Progenitor cell of endocrine pancreas (in vitro differentiated cells): ENCODE data around the gene ACACB. TPM values are rescaled to one million over a fixed set of nuclear protein-coding genes. Genes with fewer than 3 reads are reported as not detected.
A peak's percentile ranks its signal among the peaks of the same experiment; 100 is the strongest.

Experiments used
- DNase-seq: peaks from one replicate; pipeline ENCODE4 v3.0.0; 2021; ENCODE audit warnings: low spot score; ENCODE audit not compliant: unreplicated experiment
- H3K27ac Mint-ChIP-seq: 2 replicates; pipeline ENCODE4 v1.8.0; 2021; ENCODE audit warnings: mild to moderate bottlenecking, moderate library complexity, mixed read lengths
- H3K27me3 Mint-ChIP-seq: 2 replicates; pipeline ENCODE4 v1.8.0; 2021; ENCODE audit warnings: mixed read lengths
- H3K36me3 Mint-ChIP-seq: 2 replicates; pipeline ENCODE4 v1.8.0; 2022; ENCODE audit warnings: mixed read lengths; ENCODE audit not compliant: insufficient read depth
- H3K4me1 Mint-ChIP-seq: 2 replicates; pipeline ENCODE4 v1.8.0; 2021; ENCODE audit warnings: low read depth, mixed read lengths
- H3K4me3 Mint-ChIP-seq: 2 replicates; pipeline ENCODE4 v1.8.0; 2021; ENCODE audit warnings: low read depth, mild to moderate bottlenecking, moderate library complexity, mixed read lengths
- H3K9me3 Mint-ChIP-seq: 2 replicates; pipeline ENCODE4 v1.8.0; 2021; ENCODE audit warnings: low read depth, mixed read lengths
- total RNA-seq: library from RNA; stranded (reverse); gene quantifications from 2 replicates; pipeline ENCODE4 v1.2.1, GENCODE V29; 2021
- TF ChIP-seq, protein P1 (sequence below): fragments of 200-600 bp; sonication (generic); IDR thresholded peaks from one replicate; pipeline ENCODE4 v1.5.0; 2021; ENCODE audit warnings: antibody characterized with exemption, mild to moderate bottlenecking; ENCODE audit not compliant: unreplicated experiment

The ACACB gene
- total RNA-seq, 1 donor from 2014 or later = 47.3 TPM

DNA sequence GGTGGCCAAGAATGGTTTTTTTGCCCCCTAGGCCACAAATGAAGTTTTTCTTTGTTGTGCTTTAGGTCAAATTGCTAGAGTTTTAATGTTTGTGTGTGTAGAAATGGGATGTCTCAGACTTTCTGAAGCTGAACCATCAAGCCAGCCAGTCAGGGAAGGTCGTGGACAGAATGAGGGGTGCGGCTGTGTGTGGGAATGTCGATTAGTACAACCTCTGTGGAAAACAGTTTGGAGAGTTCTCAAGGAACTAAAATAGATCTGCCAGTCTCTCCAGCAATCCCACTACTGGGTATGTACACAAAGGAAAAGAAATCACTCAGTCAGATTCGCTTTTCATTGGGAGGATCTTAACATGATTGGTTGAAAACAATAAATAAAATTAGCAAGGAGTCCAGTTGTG is 44.5 kb downstream of the ACACB start:
- Mint-ChIP-seq H3K36me3 (peaks cover 2% of the 10 kb centered on the region), H3K9me3 (no peaks in the 10 kb centered on the region), H3K4me1 (no peaks in the 10 kb centered on the region), H3K4me3 (no peak overlapping the region), H3K27me3 (no peaks in the 10 kb centered on the region), H3K27ac (no peak overlapping the region)
- no peak for DNase-seq
- TF ChIP-seq, protein P1, sequence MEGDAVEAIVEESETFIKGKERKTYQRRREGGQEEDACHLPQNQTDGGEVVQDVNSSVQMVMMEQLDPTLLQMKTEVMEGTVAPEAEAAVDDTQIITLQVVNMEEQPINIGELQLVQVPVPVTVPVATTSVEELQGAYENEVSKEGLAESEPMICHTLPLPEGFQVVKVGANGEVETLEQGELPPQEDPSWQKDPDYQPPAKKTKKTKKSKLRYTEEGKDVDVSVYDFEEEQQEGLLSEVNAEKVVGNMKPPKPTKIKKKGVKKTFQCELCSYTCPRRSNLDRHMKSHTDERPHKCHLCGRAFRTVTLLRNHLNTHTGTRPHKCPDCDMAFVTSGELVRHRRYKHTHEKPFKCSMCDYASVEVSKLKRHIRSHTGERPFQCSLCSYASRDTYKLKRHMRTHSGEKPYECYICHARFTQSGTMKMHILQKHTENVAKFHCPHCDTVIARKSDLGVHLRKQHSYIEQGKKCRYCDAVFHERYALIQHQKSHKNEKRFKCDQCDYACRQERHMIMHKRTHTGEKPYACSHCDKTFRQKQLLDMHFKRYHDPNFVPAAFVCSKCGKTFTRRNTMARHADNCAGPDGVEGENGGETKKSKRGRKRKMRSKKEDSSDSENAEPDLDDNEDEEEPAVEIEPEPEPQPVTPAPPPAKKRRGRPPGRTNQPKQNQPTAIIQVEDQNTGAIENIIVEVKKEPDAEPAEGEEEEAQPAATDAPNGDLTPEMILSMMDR = no peak

DNA sequence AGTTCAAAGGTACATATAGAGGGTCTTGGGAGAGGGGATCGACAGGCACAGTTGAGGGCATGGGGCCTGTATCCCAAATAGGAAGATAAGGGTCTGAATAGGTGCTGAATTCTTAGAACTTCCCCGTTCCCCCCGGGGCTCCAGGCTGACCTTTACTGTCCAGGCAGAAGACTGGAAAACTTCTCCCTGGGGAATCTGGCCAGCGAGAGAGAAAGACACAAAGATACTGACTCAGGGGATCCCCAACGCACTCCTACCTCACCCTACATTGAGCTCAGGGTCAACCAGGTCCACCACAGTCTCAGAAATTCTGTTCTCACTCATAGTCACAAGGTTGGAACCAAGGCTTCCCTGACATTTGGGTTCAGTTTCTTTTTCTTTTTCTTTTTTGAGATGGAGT is 46.2 kb downstream of the ACACB start:
- H3K4me3 Mint-ChIP-seq = no peak overlapping the region
- DNase-seq = no peak
- peaks cover 2% of the 10 kb centered on the region for H3K36me3 Mint-ChIP-seq
- H3K4me1 Mint-ChIP-seq = no peaks in the 10 kb centered on the region
- no peaks in the 10 kb centered on the region for H3K9me3 Mint-ChIP-seq
- H3K27ac Mint-ChIP-seq = no peak overlapping the region
- TF ChIP-seq, protein P1 = no peak
- no peaks in the 10 kb centered on the region for H3K27me3 Mint-ChIP-seq

DNA sequence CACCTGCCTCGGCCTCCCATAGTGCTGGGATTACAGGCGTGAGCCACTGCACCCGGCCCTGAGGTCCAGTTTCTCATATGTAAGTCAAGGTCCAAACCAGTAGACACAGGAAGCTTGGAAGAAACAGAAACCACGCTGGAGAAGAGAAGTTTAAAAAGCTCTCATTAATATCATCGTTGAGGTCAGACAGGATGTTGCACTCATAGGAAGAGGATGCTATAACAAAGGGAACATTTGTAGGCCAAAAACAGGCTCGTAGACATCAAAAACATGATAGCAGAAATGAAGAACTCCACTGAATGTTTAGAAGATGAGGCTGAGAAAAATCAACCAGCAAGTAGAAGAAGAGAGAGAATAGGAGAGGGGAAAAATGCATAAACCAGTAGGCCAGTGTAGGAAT is 46.8 kb downstream of the ACACB start:
- H3K9me3 Mint-ChIP-seq = no peaks in the 10 kb centered on the region
- no peak overlapping the region for H3K27ac Mint-ChIP-seq
- H3K4me3 Mint-ChIP-seq = no peak overlapping the region
- TF ChIP-seq, protein P1 = no peak
- no peaks in the 10 kb centered on the region for H3K27me3 Mint-ChIP-seq
- no peak for DNase-seq
- H3K36me3 Mint-ChIP-seq = peaks cover 4% of the 10 kb centered on the region
- H3K4me1 Mint-ChIP-seq = no peaks in the 10 kb centered on the region

DNA sequence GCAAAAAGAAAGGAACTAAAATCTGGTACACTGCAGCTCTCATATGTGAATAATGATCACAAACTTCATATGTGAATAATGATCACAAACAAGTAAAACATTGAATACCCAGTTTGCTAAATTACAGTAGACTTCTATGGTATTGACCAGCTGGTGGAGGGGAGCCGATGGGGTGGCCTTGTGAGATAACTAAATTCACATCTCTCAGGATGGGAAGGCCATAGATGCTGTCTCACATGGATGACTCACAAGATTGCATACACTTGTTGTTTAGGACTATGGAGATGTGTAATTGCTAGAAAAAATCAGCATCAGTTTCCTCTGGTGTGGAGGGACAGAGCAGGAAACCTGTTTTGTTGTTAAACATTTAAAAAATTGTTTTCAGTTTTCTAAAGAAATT is 49.2 kb downstream of the ACACB start:
- H3K9me3 Mint-ChIP-seq = no peaks in the 10 kb centered on the region
- H3K27ac Mint-ChIP-seq = peak overlapping the region; percentile 56
- TF ChIP-seq, protein P1 = no peak
- H3K4me3 Mint-ChIP-seq = no peak overlapping the region
- H3K27me3 Mint-ChIP-seq = no peaks in the 10 kb centered on the region
- no peaks in the 10 kb centered on the region for H3K4me1 Mint-ChIP-seq
- H3K36me3 Mint-ChIP-seq = peaks cover 11% of the 10 kb centered on the region
- DNase-seq = no peak

DNA sequence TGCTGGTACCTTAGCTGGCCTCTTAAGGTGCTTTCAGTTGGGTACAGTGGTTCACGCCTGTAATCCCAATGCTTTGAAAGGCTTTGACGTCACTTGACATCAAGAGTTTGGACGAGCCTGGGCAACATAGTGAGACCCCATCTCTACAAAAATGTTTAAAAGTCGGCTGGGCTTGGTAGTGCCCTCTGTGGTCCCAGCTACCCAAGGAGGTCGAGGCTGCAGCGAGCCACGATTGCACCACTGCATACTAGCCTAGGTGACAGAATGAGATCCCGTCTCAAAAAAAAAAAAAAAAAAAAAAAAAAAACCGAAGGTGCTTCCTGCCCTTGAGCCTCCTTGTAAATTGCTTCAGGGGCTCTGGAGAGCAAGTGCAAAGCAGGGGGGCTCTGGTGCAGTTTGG is 50.0 kb downstream of the ACACB start:
- no peak for DNase-seq
- no peaks in the 10 kb centered on the region for H3K27me3 Mint-ChIP-seq
- H3K9me3 Mint-ChIP-seq = no peaks in the 10 kb centered on the region
- H3K36me3 Mint-ChIP-seq = peaks cover 11% of the 10 kb centered on the region
- no peak overlapping the region for H3K27ac Mint-ChIP-seq
- no peak overlapping the region for H3K4me3 Mint-ChIP-seq
- TF ChIP-seq, protein P1 = no peak
- H3K4me1 Mint-ChIP-seq = no peaks in the 10 kb centered on the region
